SJCRH30 (cell line): ENCODE results near the gene HDLBP. TPM values are rescaled to one million over a fixed set of nuclear protein-coding genes. Genes with fewer than 3 reads are reported as not detected.

Source experiments
- DNase-seq, 2 experiments: peaks; one replicate each; pipeline ENCODE4 v3.0.0-alpha.2; 2015 to 2020
- H3K27ac ChIP-seq: fragments of 250-450 bp; sonication (Bioruptor Pico); 2 replicates; pipeline ENCODE4 v1.5.1; 2020; ENCODE audit warnings: mild to moderate bottlenecking, moderate library complexity
- H3K27me3 ChIP-seq: fragments of 250-450 bp; sonication (Bioruptor Pico); 2 replicates; pipeline ENCODE4 v1.5.1; 2020; ENCODE audit warnings: mild to moderate bottlenecking, moderate library complexity
- H3K36me3 ChIP-seq: fragments of 250-450 bp; sonication (Bioruptor Pico); 2 replicates; pipeline ENCODE4 v1.5.1; 2020; ENCODE audit warnings: mild to moderate bottlenecking, moderate library complexity
- H3K4me1 ChIP-seq: fragments of 250-450 bp; sonication (Bioruptor Pico); 2 replicates; pipeline ENCODE4 v1.5.1; 2020; ENCODE audit warnings: mild to moderate bottlenecking, moderate library complexity
- H3K4me3 ChIP-seq: fragments of 250-450 bp; sonication (Bioruptor Pico); 2 replicates; pipeline ENCODE4 v1.5.1; 2020; ENCODE audit warnings: mild to moderate bottlenecking, moderate library complexity
- H3K9me3 ChIP-seq: fragments of 250-450 bp; sonication (Bioruptor Pico); replicated peaks from 2 replicates; pipeline ENCODE4 v1.5.1; 2020; ENCODE audit warnings: mild to moderate bottlenecking, moderate library complexity
- total RNA-seq: library from RNA; depleted of rRNA; stranded (reverse); fragments of >200 nt; shearing (Covaris generic); gene quantifications from 2 replicates; pipeline ENCODE4 v1.2.3, GENCODE V29; 2014

Gene HDLBP
- total RNA-seq, 1 experiment from 2014 or later, result 522 TPM

- Histone ChIP-seq H3K27me3 (no peaks in the 10 kb centered on the region), H3K4me1 (no peaks in the 10 kb centered on the region), H3K9me3 (no peaks in the 10 kb centered on the region), H3K4me3 (no peak overlapping the region), H3K36me3 (peaks cover 79% of the 10 kb centered on the region), H3K27ac (no peak overlapping the region)
- DNase-seq, result no peak
Observed at GRCh38 chr2:241229563-241230401, 85.7 kb downstream of the HDLBP start.

GRCh38 chr2:241228860-241229516, 86.5 kb downstream of the HDLBP start:
- no peak overlapping the region for H3K27ac ChIP-seq
- H3K4me1 ChIP-seq, result no peaks in the 10 kb centered on the region; the same call in 1 of the 2 replicates
- H3K36me3 ChIP-seq, result peaks cover 71% of the 10 kb centered on the region
- no peaks in the 10 kb centered on the region for H3K27me3 ChIP-seq
- no peak for DNase-seq
- no peaks in the 10 kb centered on the region for H3K9me3 ChIP-seq
- no peak overlapping the region for H3K4me3 ChIP-seq

GRCh38 chr2:241228081-241228859, 87.2 kb downstream of the HDLBP start:
- H3K4me1 ChIP-seq, result peaks cover 4% of the 10 kb centered on the region; the same call in 1 of the 2 replicates
- H3K27ac ChIP-seq, result no peak overlapping the region
- peaks cover 64% of the 10 kb centered on the region for H3K36me3 ChIP-seq
- no peaks in the 10 kb centered on the region for H3K9me3 ChIP-seq
- H3K4me3 ChIP-seq, result no peak overlapping the region
- DNase-seq, result no peak
- no peaks in the 10 kb centered on the region for H3K27me3 ChIP-seq

GRCh38 chr2:241227594-241227993, 87.9 kb downstream of the HDLBP start:
- DNase-seq, result no peak
- Histone ChIP-seq H3K27me3 (no peaks in the 10 kb centered on the region), H3K36me3 (peaks cover 57% of the 10 kb centered on the region), H3K27ac (no peak overlapping the region), H3K4me1 (peaks cover 4% of the 10 kb centered on the region; the same call in 1 of the 2 replicates), H3K4me3 (no peak overlapping the region), H3K9me3 (no peaks in the 10 kb centered on the region)

GRCh38 chr2:241226723-241227572, 88.5 kb downstream of the HDLBP start:
- no peak overlapping the region for H3K27ac ChIP-seq
- peaks cover 4% of the 10 kb centered on the region; the same call in 1 of the 2 replicates for H3K4me1 ChIP-seq
- H3K27me3 ChIP-seq, result no peaks in the 10 kb centered on the region
- no peak for DNase-seq
- peaks cover 50% of the 10 kb centered on the region for H3K36me3 ChIP-seq
- H3K9me3 ChIP-seq, result no peaks in the 10 kb centered on the region
- no peak overlapping the region for H3K4me3 ChIP-seq

GRCh38 chr2:241225983-241226382, 89.5 kb downstream of the HDLBP start:
- Histone ChIP-seq H3K4me3 (no peak overlapping the region), H3K36me3 (peaks cover 43% of the 10 kb centered on the region), H3K9me3 (no peaks in the 10 kb centered on the region), H3K4me1 (peaks cover 4% of the 10 kb centered on the region; the same call in 1 of the 2 replicates), H3K27me3 (no peaks in the 10 kb centered on the region), H3K27ac (no peak overlapping the region)
- no peak for DNase-seq

- Histone ChIP-seq H3K4me1 (peaks cover 4% of the 10 kb centered on the region; the same call in 1 of the 2 replicates), H3K27ac (no peak overlapping the region), H3K27me3 (no peaks in the 10 kb centered on the region), H3K4me3 (no peak overlapping the region), H3K9me3 (no peaks in the 10 kb centered on the region), H3K36me3 (peaks cover 39% of the 10 kb centered on the region)
- no peak for DNase-seq
Observed at GRCh38 chr2:241225545-241225944, 89.9 kb downstream of the HDLBP start.

- no peak for DNase-seq
- 0 out of 2 replicates have a peak, but pooled peaks cover 2% of the 10 kb centered on the region for H3K9me3 ChIP-seq
- no peak overlapping the region for H3K27ac ChIP-seq
- H3K4me1 ChIP-seq, result peaks cover 4% of the 10 kb centered on the region; the same call in 1 of the 2 replicates
- H3K4me3 ChIP-seq, result no peak overlapping the region
- no peaks in the 10 kb centered on the region for H3K27me3 ChIP-seq
- H3K36me3 ChIP-seq, result peaks cover 33% of the 10 kb centered on the region
Observed at GRCh38 chr2:241224851-241225438, 90.5 kb downstream of the HDLBP start.

GRCh38 chr2:241224018-241224850, 91.2 kb downstream of the HDLBP start:
- H3K36me3 ChIP-seq, result peaks cover 28% of the 10 kb centered on the region
- DNase-seq, result peak; percentile 56 to 64
- H3K9me3 ChIP-seq, result 0 out of 2 replicates have a peak, but pooled peaks cover 4% of the 10 kb centered on the region
- H3K4me3 ChIP-seq, result no peak overlapping the region
- no peak overlapping the region for H3K27ac ChIP-seq
- H3K4me1 ChIP-seq, result peaks cover 4% of the 10 kb centered on the region; the same call in 1 of the 2 replicates
- H3K27me3 ChIP-seq, result no peaks in the 10 kb centered on the region

GRCh38 chr2:241223211-241224017, 92.1 kb downstream of the HDLBP start:
- Histone ChIP-seq H3K4me1 (peaks cover 4% of the 10 kb centered on the region; the same call in 1 of the 2 replicates), H3K36me3 (peaks cover 20% of the 10 kb centered on the region), H3K4me3 (no peak overlapping the region), H3K27me3 (no peaks in the 10 kb centered on the region), H3K9me3 (0 out of 2 replicates have a peak, but pooled peaks cover 4% of the 10 kb centered on the region), H3K27ac (no peak overlapping the region)
- DNase-seq, result no peak

GRCh38 chr2:241219856-241220356, 95.6 kb downstream of the HDLBP start:
- Histone ChIP-seq H3K27me3 (no peaks in the 10 kb centered on the region), H3K4me3 (no peak overlapping the region), H3K9me3 (0 out of 2 replicates have a peak, but pooled peaks cover 4% of the 10 kb centered on the region), H3K4me1 (peaks cover 16% of the 10 kb centered on the region; the same call in 1 of the 2 replicates), H3K27ac (no peak overlapping the region), H3K36me3 (no peaks in the 10 kb centered on the region)
- no peak for DNase-seq

GRCh38 chr2:241219030-241219382, 96.5 kb downstream of the HDLBP start:
- 0 out of 2 replicates have a peak, but pooled peaks cover 1% of the 10 kb centered on the region for H3K27me3 ChIP-seq
- no peak overlapping the region for H3K27ac ChIP-seq
- H3K36me3 ChIP-seq, result no peaks in the 10 kb centered on the region
- no peak for DNase-seq
- peaks cover 16% of the 10 kb centered on the region; the same call in 1 of the 2 replicates for H3K4me1 ChIP-seq
- 0 out of 2 replicates have a peak, but pooled peaks cover 4% of the 10 kb centered on the region for H3K9me3 ChIP-seq
- peak overlapping the region; percentile 62 for H3K4me3 ChIP-seq
